Measurements from ENCODE around the gene FAM98A.

The FAM98A gene

GRCh38 chr2:33599175-33599942 is at the start of gene FAM98A:
TSS of gene FAM98A (minus strand) at chr2:33599299. CDS start at chr2:33599221, 78 bp downstream.
- DNase-seq = peak; percentile 98

DNA sequence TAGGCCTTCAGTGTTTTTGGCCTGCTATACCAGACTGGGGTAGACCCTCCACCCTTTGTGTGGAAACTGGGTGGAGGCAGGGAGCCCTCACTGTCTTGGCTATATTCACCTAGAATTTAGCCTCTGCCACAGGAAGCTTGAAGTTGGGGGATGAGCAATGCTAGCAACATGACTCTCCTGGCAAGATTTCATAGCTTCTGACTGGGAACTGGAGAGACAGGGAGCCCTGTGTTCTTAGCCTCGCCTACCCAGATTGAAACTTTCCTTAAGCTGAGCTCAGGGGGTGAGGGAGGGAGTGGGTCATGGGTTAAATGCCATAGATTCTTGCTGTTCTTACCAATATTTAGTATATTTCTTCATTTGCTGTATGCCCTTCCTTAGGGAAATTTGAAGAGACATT is 46.8 kb upstream of the FAM98A start:
- no peak for DNase-seq

DNA sequence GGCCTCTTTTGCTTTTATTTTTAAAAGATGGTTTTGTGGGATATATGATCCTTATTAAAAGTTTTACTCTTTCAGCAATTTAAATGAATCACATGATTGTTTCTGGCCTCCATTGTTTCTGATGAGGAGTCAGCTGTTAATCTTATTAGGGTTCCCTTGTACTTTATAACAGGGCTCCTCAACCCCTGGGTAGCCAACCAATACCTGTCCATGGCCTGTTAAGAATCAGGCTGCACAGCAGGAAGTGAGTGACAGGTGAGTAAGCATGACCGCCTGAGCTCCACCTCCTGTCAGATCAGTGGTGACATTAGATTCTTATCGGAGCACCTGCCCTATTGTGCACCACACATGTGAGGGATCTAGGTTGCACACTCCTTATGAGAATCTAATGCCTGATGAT is 45.1 kb upstream of the FAM98A start:
- no peak for DNase-seq

GRCh38 chr2:33636001-33636400 is 36.9 kb upstream of the FAM98A start:
- DNase-seq = no peak

- no peak for DNase-seq
These were observed 35.3 kb upstream of the FAM98A start for GRCh38 chr2:33634261-33634910.

- no peak for DNase-seq
These were observed 34.2 kb upstream of the FAM98A start for GRCh38 chr2:33633315-33633714.

- DNase-seq = no peak
These were observed 33.7 kb upstream of the FAM98A start for GRCh38 chr2:33632831-33633230.

DNA sequence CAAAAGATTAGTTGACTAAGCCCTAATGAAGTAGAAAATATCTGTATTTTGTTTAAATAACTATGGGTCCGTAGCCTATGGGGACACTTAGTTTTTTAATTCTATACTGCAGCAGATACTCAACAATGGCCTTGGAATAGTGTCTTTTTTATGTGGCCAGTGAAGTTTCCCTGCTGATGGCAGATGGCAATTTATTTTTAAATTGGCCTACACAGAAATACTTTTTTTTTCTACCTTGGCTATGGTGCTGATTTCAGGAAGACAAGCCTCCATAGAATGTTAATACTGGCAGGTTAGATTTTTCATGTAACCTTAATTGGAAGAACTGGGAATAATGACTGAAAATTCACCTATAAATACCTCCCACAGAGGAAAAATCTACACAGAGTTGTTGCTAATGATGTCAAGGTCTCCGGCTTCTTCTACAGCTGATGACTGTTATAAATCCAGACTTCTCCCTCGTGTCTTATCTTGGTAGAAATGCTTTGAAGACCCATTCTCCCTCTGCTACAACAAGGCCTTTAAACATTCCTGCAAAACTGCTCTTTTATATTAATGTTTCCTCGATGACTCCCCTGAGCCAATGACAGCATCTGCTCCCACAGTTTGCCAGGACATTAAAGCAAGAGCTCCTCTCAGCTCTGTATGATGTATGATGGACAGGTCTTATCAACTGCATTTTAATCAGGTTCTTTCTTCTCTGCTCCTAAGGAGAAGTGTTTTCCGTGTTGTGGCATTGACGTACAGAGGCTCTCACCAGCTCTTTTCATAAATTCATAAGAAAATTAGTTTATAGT is 29.1 kb upstream of the FAM98A start:
- no peak for DNase-seq

DNA sequence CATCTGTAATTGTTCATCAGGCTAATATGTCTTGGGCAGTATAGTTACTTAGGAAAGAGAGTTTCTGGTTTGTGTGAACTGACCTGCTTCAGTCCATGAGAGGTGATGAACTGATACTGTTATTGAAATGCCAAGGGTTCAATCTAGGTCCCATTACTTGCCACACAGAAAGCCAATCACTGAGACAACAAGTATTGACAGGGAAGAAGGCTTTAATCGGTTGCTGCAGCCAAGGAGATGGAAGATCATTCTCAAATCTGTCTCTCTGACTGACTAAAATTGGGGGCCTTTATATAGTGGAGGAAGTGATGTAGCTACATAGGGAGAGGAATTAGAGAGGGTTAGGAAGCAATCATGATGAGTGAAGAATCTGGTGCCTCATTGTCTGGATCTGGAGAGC is 19.9 kb upstream of the FAM98A start:
- DNase-seq = no peak

GRCh38 chr2:33617989-33618388 is 18.9 kb upstream of the FAM98A start:
- no peak for DNase-seq

DNA sequence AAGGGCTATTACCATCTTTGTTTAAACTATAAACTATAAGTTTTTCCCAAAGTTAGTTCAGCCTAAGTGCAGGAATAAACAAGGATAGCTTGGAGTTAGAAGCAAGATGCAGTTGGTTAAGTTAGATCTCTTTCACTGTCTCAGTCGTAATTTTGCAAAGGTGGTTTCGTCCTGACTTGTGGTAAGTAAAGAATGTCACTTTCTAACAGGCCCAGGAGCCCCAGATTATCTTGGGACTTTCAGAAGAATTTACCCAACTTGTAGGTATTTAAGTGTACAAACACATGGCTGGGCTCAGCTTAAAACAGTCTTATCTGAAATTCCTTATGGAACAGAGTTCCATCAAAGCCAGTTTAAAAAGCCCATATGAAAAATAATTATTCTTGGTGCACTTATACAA is 18.3 kb upstream of the FAM98A start:
- no peak for DNase-seq

GRCh38 chr2:33616873-33617272 is 17.8 kb upstream of the FAM98A start:
- DNase-seq = no peak

DNA sequence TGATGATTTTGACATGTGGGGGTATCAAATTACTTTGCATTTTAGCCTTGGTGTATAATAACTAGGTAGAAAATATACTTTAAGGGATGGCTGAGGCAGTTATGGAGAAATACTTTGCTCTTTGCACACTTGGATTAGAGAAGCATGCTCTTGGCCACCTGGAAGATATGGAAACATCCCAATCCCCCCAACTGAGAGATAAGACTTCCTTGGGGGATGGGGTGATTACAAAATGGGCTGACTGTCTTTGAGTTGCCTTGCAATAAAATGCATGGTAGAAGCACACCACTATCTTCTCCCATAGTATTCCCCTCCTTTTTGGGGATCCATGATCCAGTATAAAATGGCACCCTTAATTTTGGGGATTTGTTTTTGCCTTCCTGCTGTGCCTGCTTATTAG is 15.1 kb upstream of the FAM98A start:
- DNase-seq = no peak

DNA sequence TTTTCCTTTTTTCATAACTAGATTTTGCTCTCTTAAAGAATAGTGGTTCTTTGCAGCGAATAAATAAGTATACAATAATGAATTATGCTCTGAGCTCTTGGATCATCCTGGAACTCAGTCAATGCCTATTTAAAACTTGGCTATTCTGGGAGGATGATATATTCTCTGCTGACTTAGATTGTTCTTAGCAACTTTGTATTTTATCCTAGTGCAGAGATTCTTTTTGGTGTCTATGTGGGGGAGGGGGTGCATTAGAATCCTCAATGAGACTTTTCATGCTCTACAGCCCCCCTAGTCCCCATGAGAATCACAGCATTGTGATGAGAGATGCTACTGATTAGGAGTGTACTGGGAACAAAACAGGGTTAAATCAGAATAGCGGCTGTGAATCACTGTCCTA is 8.8 kb upstream of the FAM98A start:
- no peak for DNase-seq

DNA sequence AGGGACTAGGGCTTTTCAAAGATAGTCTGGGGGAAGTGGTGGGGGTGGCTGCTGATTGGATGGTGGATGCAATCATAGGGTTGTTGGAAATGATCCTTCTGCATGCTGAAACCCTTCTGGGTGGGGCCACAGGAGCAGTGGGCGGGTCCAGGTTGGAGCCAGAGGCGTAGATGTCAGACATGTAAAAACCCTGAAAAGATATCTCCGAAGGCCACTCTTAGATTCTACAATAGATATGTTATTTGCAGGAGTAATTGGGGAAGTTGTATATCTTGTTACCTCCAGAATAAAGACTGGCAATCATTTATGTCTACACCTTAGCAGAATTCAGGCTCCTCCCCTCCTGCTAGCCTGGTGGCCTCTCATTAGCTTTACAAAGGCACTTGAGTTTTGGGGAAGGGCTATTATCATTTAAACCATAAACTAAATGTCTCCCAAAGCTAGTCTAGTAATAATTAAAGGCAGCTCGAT is 8.2 kb upstream of the FAM98A start:
- DNase-seq = no peak

GRCh38 chr2:33606622-33607021 is 7.5 kb upstream of the FAM98A start:
- DNase-seq = no peak

DNA sequence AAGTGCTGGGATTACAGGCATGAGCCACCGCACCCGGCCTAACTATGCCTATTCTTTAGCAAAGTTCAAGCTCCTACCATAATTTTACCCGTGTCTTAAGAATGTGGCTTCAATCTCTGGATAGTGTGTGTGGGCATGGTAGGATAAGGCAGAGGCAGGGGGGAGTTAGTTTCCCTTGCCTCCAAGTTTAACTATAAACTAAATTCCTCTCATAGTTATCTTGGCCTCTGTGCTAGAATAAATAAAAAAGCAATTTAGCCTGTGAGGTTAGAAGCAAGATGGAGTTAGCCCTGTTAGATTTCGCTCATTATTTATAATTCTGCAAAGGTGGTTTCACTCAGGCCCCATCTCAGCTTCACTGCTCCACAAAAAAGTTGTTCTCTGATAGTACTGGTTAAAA is 7.0 kb upstream of the FAM98A start:
- DNase-seq = no peak

DNA sequence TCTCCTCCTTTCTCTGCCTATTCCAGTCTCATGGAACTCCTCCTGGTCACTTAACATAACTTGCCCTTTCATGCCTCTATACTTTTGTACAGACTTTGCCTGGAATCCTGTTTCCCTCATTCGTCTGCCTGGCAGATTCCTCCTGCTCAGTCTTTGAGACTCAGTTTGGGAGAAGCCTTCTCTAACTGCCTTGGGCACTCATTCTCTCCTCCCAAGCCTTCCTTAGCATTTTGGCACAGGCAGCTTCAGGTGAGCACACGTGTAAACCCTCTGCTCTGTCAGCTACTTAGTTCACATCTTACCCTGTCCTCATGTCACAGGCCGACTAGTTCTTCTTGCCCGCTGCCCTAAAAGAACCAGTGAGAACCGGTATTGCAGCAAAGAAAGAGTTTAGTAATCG is 6.0 kb upstream of the FAM98A start:
- no peak for DNase-seq

GRCh38 chr2:33603416-33603815 is 4.3 kb upstream of the FAM98A start:
- DNase-seq = no peak

- DNase-seq = no peak
These were observed 3.2 kb upstream of the FAM98A start for GRCh38 chr2:33602201-33602830.

GRCh38 chr2:33599943-33600192 is 769 bp upstream of the FAM98A start:
- DNase-seq = no peak

DNA sequence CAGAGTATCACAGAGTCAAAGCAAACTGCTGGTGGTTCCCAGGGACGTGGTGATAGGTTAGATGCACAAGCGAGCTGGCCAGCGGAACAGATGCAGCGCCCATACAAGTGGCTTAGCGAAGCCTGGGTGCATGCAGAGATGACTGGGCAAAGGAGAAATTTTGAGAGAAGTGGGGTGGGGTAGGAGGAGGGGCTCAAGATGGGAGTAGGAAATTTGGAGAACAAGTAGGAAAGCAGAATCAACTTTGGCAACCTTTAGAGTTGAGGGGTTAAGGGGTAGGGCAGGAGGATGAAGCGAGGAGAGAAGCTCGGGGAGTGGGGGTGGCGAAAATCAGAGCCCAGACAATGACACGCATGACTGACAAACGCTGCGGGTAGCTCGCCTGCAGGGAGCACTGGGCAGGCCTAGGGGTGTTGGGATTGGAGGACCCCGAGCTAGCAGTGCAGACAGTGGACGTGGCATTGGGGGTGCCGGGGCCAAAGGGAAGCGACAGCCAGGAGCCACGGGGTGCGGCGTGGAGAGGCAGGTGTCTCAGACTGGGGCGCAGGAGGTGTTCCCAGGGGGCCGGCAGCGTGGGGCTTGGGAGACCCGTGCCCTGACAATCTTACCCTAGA is 431 bp downstream of the FAM98A start:
- peak; percentile 12 for DNase-seq

- no peak for DNase-seq
These were observed 2.1 kb downstream of the FAM98A start for GRCh38 chr2:33597026-33597425.
